Activated naive CD8-positive, alpha-beta T cell treated with anti-CD3 and anti-CD28 coated beads, Interleukin-2, amount 10 ng/mL, durations not matched to agents 7 days and 5 days (primary cell): ENCODE data around the gene LIN7B. TPM values are rescaled to one million over a fixed set of nuclear protein-coding genes. Genes with fewer than 3 reads are reported as not detected.

Experiments used
- ATAC-seq: fragments of 150-1000 bp; cut with Tn5 transposase; one replicate; pipeline ENCODE4 v1.10.0; 2021; ENCODE audit warnings: low read depth, moderate library complexity
- POLR2A ChIA-PET: fragments of 350-600 bp; sonication (Branson Sonifier 250); formaldehyde crosslinking; loops from one replicate; lab custom pipeline; 2021; ENCODE audit warnings: antibody characterized with exemption; lab: Charles Lee
- DNase-seq: peaks from one replicate; pipeline ENCODE4 v3.0.0; 2021
- H3K27ac Mint-ChIP-seq: one replicate; pipeline ENCODE4 v1.8.0; 2022; ENCODE audit warnings: mild to moderate bottlenecking, mixed read lengths
- H3K27me3 Mint-ChIP-seq: one replicate; pipeline ENCODE4 v1.8.0; 2022; ENCODE audit warnings: mild to moderate bottlenecking, moderate library complexity, mixed read lengths
- H3K36me3 Mint-ChIP-seq: one replicate; pipeline ENCODE4 v1.8.0; 2021; ENCODE audit warnings: mild to moderate bottlenecking, mixed read lengths
- H3K4me1 Mint-ChIP-seq: one replicate; pipeline ENCODE4 v1.8.0; 2021; ENCODE audit warnings: mixed read lengths
- H3K4me3 Mint-ChIP-seq: one replicate; pipeline ENCODE4 v1.8.0; 2022; ENCODE audit warnings: mild to moderate bottlenecking, moderate library complexity, mixed read lengths
- H3K9me3 Mint-ChIP-seq: one replicate; pipeline ENCODE4 v1.8.0; 2021; ENCODE audit warnings: mixed read lengths
- total RNA-seq, 2 experiments: library from RNA; stranded (reverse); gene quantifications; one replicate each; pipeline ENCODE4 v1.2.3, GENCODE V29; 2021

Gene LIN7B
- total RNA-seq, 2 experiments from 2014 or later, result 8.9 to 10.1 TPM

DNA sequence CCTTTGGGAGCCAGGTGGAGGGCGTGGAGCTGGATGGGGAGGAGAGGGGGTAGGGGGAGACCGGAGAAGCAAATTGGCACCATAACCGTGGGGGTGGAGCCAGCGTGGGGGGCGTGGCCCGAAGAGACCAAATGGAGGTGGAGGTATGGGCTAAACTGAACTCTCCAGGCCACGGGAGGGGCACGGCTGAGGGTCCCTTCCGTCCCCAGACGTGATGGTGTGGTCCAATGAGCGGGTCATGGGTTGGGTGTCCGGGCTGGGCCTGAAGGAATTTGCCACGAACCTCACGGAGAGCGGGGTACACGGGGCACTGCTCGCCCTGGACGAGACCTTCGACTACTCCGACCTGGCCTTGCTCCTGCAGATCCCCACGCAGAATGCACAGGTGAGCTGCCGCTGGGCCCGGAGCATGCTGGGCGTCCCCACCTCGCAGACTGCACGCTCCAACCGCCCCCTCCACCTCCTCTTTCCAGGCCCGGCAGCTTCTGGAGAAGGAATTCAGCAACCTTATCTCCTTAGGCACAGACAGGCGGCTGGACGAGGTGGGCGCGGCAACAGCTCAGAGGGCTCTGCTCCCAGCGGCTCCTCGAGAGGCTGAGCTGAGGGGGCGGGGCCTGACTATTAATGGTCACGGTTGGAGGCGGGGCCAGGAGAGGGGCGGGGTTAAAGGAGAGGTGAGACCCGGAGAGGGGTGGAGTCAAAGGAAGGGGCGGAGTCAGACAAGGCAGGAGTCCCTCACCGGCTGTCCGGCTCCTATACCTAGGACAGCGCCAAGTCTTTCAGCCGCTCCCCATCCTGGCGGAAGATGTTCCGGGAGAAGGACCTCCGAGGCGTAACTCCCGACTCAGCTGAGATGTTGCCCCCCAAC is 34.8 kb downstream of the LIN7B start:
- H3K27ac Mint-ChIP-seq, result no peak overlapping the region
- peak; percentile 85 for DNase-seq
- H3K36me3 Mint-ChIP-seq, result no peaks in the 10 kb centered on the region
- peak overlapping the region; percentile 85 for H3K4me3 Mint-ChIP-seq
- no peaks in the 10 kb centered on the region for H3K9me3 Mint-ChIP-seq
- POLR2A ChIA-PET, result no interaction called here
- peaks cover 70% of the 10 kb centered on the region for H3K27me3 Mint-ChIP-seq
- ATAC-seq, result peak; percentile 40
- H3K4me1 Mint-ChIP-seq, result peaks cover 20% of the 10 kb centered on the region

GRCh38 chr19:49149652-49150105 is 35.5 kb downstream of the LIN7B start:
- ATAC-seq (no peak), DNase-seq (no peak)
- POLR2A ChIA-PET, result no interaction called here
- no peak overlapping the region for H3K27ac Mint-ChIP-seq
- H3K4me3 Mint-ChIP-seq, result peak overlapping the region; percentile 85
- H3K4me1 Mint-ChIP-seq, result peaks cover 20% of the 10 kb centered on the region
- H3K36me3 Mint-ChIP-seq, result no peaks in the 10 kb centered on the region
- no peaks in the 10 kb centered on the region for H3K9me3 Mint-ChIP-seq
- H3K27me3 Mint-ChIP-seq, result peaks cover 72% of the 10 kb centered on the region

DNA sequence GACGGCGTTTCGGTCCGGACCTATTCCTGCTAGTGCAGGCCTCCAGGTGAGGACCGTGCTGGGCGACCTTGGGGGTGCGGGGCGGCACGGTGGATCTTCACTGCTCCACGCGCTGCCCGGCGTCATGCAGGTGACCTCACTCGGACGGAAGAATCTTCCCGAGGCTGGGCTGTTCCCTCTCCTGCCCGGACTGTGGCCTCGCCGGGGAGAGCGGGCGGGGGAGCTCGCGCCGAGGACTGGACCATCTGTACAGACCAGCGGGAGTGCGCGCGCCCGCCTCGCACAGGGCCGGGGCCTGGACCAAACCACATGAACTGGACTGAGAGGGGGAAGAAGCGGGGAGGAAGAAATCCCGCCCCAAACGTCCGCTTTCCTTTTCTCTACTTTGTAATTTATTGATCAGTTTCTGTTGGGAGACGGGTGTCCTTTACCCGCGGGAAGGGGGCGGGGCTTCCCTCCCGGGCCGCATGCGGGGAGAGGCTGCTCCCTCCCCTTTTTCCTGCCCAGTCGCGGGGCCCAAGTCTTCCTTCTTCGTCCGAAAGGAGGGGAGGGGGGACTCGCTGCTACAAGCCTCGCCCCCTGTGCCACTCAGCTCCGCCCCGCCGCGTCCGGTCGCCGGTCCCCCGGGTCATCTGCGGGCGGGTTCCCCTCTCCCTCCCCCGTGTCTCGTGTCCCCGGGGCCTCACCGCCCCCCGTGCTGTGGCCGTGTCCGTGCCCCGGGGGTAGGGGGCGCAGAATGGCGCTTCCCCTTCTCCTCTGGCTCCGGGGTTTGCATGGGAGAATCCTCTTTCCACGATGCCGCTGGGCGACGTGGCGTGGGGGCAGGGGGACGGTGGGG is 36.2 kb downstream of the LIN7B start:
- Mint-ChIP-seq H3K27me3 (peaks cover 72% of the 10 kb centered on the region), H3K36me3 (no peaks in the 10 kb centered on the region), H3K4me3 (peak overlapping the region; percentile 85), H3K27ac (peak overlapping the region; percentile 54), H3K4me1 (peaks cover 20% of the 10 kb centered on the region), H3K9me3 (no peaks in the 10 kb centered on the region)
- DNase-seq (peak; percentile 66), ATAC-seq (peak; percentile 13)
- POLR2A ChIA-PET, result interaction anchor here (0.5 to 0.6 kb wide), 2 partner anchors 76 to 660 kb away, joined by 4 read pairs; no protein-coding TSS in a partner anchor

DNA sequence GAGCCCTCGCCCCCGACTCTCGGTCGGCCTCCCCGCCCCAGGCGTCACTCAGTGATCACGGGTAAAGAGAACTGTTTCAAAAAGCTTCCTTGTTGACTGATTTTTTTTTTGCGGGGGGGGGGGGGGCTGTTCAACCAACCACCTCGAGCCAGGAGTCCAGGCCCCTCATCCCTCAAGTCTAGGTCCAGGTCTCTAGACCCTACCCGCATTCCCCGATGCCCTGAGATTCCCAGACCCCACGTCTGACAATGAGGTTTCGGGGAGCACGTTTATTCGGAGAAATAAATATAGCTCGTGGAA is 36.7 kb downstream of the LIN7B start:
- no peak for DNase-seq
- Mint-ChIP-seq H3K27ac (no peak overlapping the region), H3K4me1 (peaks cover 16% of the 10 kb centered on the region), H3K4me3 (peak overlapping the region; percentile 85), H3K9me3 (no peaks in the 10 kb centered on the region), H3K27me3 (peaks cover 70% of the 10 kb centered on the region), H3K36me3 (no peaks in the 10 kb centered on the region)
- ATAC-seq, result no peak
- POLR2A ChIA-PET, result no interaction called here

DNA sequence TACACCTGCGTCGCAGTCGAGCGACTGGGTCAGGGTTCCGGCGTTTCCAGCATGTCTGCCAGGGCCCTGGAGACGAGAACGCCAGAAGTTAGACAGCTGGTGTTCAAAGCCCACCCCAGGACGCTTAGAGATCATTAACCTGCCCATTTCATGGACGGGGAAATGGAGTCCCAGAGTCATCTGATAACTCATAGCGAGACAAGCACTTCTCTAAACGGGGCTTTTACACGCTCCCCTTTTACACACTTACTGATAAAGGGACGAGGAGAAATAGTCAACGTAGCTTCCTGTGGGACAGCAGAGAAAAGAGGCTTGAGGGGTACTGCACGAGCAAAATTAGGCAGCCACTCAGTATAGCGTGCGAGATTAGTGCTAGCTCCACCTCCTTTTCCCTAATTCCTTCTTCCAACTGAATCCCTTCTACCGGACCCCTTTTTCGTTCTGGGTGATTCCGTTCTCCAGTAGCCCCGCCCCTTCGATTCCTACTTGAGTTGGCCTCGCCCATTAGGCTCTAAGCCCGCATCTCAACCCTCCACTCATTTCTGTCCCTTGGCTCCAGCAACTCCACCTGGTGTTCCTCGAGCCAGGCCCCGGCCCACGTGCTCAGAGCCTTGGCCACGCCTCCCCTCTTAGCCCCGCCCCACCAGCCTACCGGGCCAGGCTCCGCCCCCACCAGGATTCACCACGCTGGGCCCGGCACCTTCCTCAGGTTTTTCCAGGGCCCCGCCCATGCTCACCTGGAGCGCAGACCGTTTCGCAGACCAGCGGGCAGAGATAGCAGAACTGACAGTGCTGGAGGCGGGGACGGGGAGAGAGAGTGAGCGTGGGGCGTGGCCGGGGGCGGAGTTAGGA is 37.3 kb downstream of the LIN7B start:
- H3K9me3 Mint-ChIP-seq, result no peaks in the 10 kb centered on the region
- no peak overlapping the region for H3K4me3 Mint-ChIP-seq
- H3K36me3 Mint-ChIP-seq, result no peaks in the 10 kb centered on the region
- POLR2A ChIA-PET, result interaction anchor here (1.1 kb wide), 1 partner anchor 25 kb away, joined by 4 read pairs; no protein-coding TSS in a partner anchor
- DNase-seq (peak; percentile 63), ATAC-seq (no peak)
- H3K4me1 Mint-ChIP-seq, result peaks cover 12% of the 10 kb centered on the region
- peaks cover 69% of the 10 kb centered on the region for H3K27me3 Mint-ChIP-seq
- H3K27ac Mint-ChIP-seq, result no peak overlapping the region

GRCh38 chr19:49152119-49152550 is 38.0 kb downstream of the LIN7B start:
- no peak for DNase-seq
- Mint-ChIP-seq H3K27ac (no peak overlapping the region), H3K4me1 (peaks cover 12% of the 10 kb centered on the region), H3K27me3 (peaks cover 65% of the 10 kb centered on the region), H3K4me3 (no peak overlapping the region), H3K9me3 (no peaks in the 10 kb centered on the region), H3K36me3 (no peaks in the 10 kb centered on the region)
- POLR2A ChIA-PET, result interaction anchor here (1.1 kb wide), 1 partner anchor 24 kb away, joined by 4 read pairs; no protein-coding TSS in a partner anchor
- no peak for ATAC-seq

DNA sequence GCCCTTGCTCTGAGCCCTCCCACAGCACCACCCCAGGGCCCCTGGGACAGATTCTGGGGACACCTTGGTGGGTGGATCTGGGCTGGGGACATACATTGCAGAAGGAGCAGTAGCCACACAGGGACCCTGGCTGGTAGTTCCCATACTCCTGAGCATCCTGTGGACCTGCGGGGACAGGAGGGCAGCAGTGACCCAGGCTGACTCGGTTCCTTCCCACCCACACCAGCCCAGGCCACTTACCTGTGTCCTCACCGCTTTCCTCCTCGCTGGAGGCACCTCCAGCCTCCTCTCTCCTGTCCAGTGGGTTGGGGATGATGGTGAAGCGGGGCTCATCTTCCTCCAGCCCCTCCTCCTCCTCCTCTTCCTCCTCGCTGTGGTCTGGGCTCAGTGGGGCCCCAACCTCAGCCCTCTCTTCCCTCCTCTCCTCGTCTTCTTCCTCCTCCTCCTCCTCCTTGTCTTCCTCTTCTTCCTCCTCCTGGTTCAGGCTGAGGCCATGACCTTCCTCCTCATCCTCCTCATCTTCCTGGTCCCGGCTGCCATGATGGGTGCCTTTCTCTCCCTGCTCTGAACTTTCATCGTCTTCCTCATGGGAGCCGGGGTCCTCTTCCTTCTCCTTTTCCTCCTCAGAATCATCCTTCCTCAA is 39.1 kb downstream of the LIN7B start:
- H3K9me3 Mint-ChIP-seq, result no peaks in the 10 kb centered on the region
- peaks cover 13% of the 10 kb centered on the region for H3K4me1 Mint-ChIP-seq
- H3K27me3 Mint-ChIP-seq, result peaks cover 64% of the 10 kb centered on the region
- ATAC-seq (no peak), DNase-seq (no peak)
- no peaks in the 10 kb centered on the region for H3K36me3 Mint-ChIP-seq
- H3K4me3 Mint-ChIP-seq, result no peak overlapping the region
- peak overlapping the region; percentile 73 for H3K27ac Mint-ChIP-seq
- POLR2A ChIA-PET, result no interaction called here

DNA sequence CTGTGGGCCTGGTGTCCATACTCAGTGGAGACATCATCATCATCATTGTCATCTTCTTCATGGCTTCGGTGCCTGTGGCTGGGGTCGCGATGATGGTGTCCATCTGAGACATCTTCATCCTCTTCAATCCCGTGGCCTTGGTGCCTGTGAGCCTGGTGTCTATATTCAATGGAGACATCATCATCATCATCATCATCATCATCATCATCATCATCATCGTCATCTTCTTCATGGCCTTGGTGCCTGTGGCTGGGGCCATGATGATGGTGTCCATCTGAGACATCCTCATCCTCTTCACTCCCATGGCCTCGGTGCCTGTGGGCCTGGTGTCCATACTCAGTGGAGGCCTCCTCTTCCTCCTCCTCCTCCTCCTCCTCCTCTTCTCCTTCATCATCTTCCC is 40.1 kb downstream of the LIN7B start:
- DNase-seq, result no peak
- Mint-ChIP-seq H3K36me3 (no peaks in the 10 kb centered on the region), H3K27me3 (peaks cover 60% of the 10 kb centered on the region), H3K9me3 (no peaks in the 10 kb centered on the region), H3K4me1 (peaks cover 12% of the 10 kb centered on the region), H3K27ac (no peak overlapping the region), H3K4me3 (no peak overlapping the region)
- no peak for ATAC-seq
- POLR2A ChIA-PET, result no interaction called here

GRCh38 chr19:49155005-49155819 is 41.0 kb downstream of the LIN7B start, which contains the start of gene HRC:
HRC (minus strand) TSS chr19:49155396; CDS start chr19:49155237, 159 bp downstream.
- Mint-ChIP-seq H3K36me3 (no peaks in the 10 kb centered on the region), H3K27ac (no peak within 1 kb of the TSS), H3K4me3 (no peak within 1 kb of the TSS), H3K9me3 (no peaks in the 10 kb centered on the region), H3K4me1 (peaks cover 11% of the 10 kb centered on the region), H3K27me3 (peaks cover 51% of the 10 kb centered on the region)
- DNase-seq, result no peak
- POLR2A ChIA-PET, result interaction anchor here (0.8 kb wide), 1 partner anchor 22 kb away, joined by 4 read pairs; no protein-coding TSS in a partner anchor
- ATAC-seq, result no peak

GRCh38 chr19:49155820-49156346 is 41.7 kb downstream of the LIN7B start:
- Mint-ChIP-seq H3K9me3 (no peaks in the 10 kb centered on the region), H3K4me1 (peaks cover 10% of the 10 kb centered on the region), H3K27ac (no peak overlapping the region), H3K27me3 (peaks cover 52% of the 10 kb centered on the region), H3K36me3 (no peaks in the 10 kb centered on the region), H3K4me3 (no peak overlapping the region)
- POLR2A ChIA-PET, result no interaction called here
- ATAC-seq (no peak), DNase-seq (no peak)

DNA sequence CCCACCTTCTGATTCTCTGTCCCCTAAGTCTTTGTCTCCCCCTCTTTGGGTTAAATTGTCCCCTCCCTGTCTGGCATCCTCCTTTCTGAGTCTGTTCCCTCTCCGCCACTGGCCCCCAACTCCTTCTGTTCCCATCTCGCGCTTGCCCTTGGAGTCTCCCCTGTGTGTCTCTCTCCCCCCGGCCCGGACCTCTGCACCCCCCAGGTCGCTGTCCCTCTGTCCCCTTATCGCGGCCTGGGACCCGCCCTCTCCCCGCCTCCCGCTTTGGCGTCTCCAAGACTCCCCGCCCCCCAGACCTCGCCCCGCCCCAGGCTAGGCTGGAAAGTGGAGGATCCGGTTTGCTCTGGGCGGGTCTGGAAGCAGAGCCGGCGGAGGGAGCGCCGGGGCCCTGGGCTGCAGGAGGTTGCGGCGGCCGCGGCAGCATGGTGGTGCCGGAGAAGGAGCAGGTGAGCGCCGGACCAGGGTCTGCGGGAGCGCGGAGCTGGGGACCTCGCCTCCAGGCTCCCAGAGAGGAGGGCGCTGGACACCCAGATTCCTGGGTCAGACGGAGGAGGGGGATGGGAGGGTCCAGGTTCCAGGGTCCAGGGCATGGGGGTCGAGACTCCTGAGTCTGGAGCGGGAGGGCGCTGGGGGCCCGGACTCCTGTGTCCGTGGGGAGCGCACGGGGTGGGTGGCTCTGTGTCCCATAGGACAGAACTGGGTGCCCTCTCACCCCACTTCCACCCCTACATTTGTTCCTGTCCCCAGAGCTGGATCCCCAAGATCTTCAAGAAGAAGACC is 43.5 kb downstream of the LIN7B start, which contains the start of gene TRPM4:
Gene TRPM4, plus strand, starts transcription at position 348 of the 780 bp plus-strand sequence. Its CDS starts 75 bp downstream, at position 423.
- POLR2A ChIA-PET, result no interaction called here
- peaks cover 7% of the 10 kb centered on the region for H3K4me1 Mint-ChIP-seq
- peaks cover 47% of the 10 kb centered on the region for H3K27me3 Mint-ChIP-seq
- H3K9me3 Mint-ChIP-seq, result no peaks in the 10 kb centered on the region
- ATAC-seq, result peak; percentile 71
- H3K27ac Mint-ChIP-seq, result no peak within 1 kb of the TSS
- peak; percentile 66 for DNase-seq
- peak within 1 kb of the TSS; percentile 62 for H3K4me3 Mint-ChIP-seq
- H3K36me3 Mint-ChIP-seq, result no peaks in the 10 kb centered on the region
